Endodermal cell (in vitro differentiated cells): ENCODE data around the gene RNU7-1. TPM values are rescaled to one million over a fixed set of nuclear protein-coding genes. Genes with fewer than 3 reads are reported as not detected.

Experiments
- DNase-seq: peaks from one replicate; pipeline ENCODE4 v3.0.0-alpha.2; 2017
- H3K27ac ChIP-seq: 2 replicates; pipeline ENCODE4 v1.5.1; 2013; ENCODE audit warnings: mild to moderate bottlenecking, low read depth, low read length, moderate library complexity
- H3K27me3 ChIP-seq: 2 replicates; pipeline ENCODE4 v1.6.1; 2013; ENCODE audit warnings: mild to moderate bottlenecking, low read length, moderate library complexity; ENCODE audit not compliant: insufficient read depth, control insufficient read depth, poor library complexity, severe bottlenecking
- H3K36me3 ChIP-seq: 2 replicates; pipeline ENCODE4 v1.7.0; 2013; ENCODE audit warnings: mild to moderate bottlenecking, low read length, moderate library complexity; ENCODE audit not compliant: control insufficient read depth, insufficient read depth
- H3K4me1 ChIP-seq: one replicate; pipeline ENCODE4 v1.7.0; 2013; ENCODE audit warnings: low read length; ENCODE audit not compliant: control insufficient read depth, insufficient read depth
- H3K4me3 ChIP-seq: 2 replicates; pipeline ENCODE4 v1.5.1; 2013; ENCODE audit warnings: mild to moderate bottlenecking, low read length, moderate library complexity
- H3K9ac ChIP-seq: 2 replicates; pipeline ENCODE4 v1.6.1; 2013; ENCODE audit warnings: mild to moderate bottlenecking, low read length, moderate library complexity; ENCODE audit not compliant: poor library complexity, severe bottlenecking; ENCODE audit errors: extremely low read depth
- H3K9me3 ChIP-seq: 2 replicates; pipeline ENCODE4 v1.6.1; 2013; ENCODE audit warnings: mild to moderate bottlenecking, low read length, moderate library complexity; ENCODE audit not compliant: control insufficient read depth
- H3K27ac Mint-ChIP-seq: 2 replicates; pipeline ENCODE4 v1.8.0; 2020; ENCODE audit warnings: mixed read lengths
- H3K27me3 Mint-ChIP-seq: 2 replicates; pipeline ENCODE4 v1.8.0; 2021; ENCODE audit warnings: mild to moderate bottlenecking, mixed read lengths; ENCODE audit not compliant: insufficient read depth
- H3K36me3 Mint-ChIP-seq: 2 replicates; pipeline ENCODE4 v1.8.0; 2020; ENCODE audit warnings: low read depth, mixed read lengths
- H3K4me1 Mint-ChIP-seq: 2 replicates; pipeline ENCODE4 v1.8.0; 2020; ENCODE audit warnings: mixed read lengths
- H3K4me3 Mint-ChIP-seq: 2 replicates; pipeline ENCODE4 v1.8.0; 2020; ENCODE audit warnings: mild to moderate bottlenecking, moderate library complexity, mixed read lengths
- H3K9me3 Mint-ChIP-seq: 2 replicates; pipeline ENCODE4 v1.8.0; 2020; ENCODE audit warnings: mild to moderate bottlenecking, mixed read lengths
- CTCF ChIP-seq: fragments of 200-600 bp; sonication (generic); conservative IDR thresholded peaks from 2 replicates; pipeline ENCODE4 v1.5.0; 2021; ENCODE audit warnings: antibody characterized with exemption, mild to moderate bottlenecking
- WGBS, 2 experiments: methylation state at CpG; one replicate each; pipeline versions ENCODE4 v1.1.5 to v1.1.7; 2013; ENCODE audit warnings: missing lambda C conversion rate in 2 of 2, mixed read lengths in 1 of 2; ENCODE audit not compliant: insufficient coverage in 1 of 2, insufficient read length in 1 of 2; 5-methylcytosine and 5-hydroxymethylcytosine counted together
- total RNA-seq, 2 donors: library from RNA; stranded (reverse); fragmentation: NEBNext Ultra II Directional in 1 of 2; extraction: Animal tissue kit (Norgen Biotek cat#: 25700) in 1 of 2; gene quantifications; 2 replicates in 1 of 2; 3 replicates in 1 of 2; pipeline ENCODE4 v1.2.1, GENCODE V29; 2021

The RNU7-1 gene
- total RNA-seq, 2 donors from 2014 or later = not detected

- DNase-seq = no peak
- Histone ChIP-seq H3K27me3 (no peaks in the 10 kb centered on the region), H3K4me3 (no peak overlapping the region), H3K36me3 (no peaks in the 10 kb centered on the region), H3K27ac (no peak overlapping the region), H3K9me3 (no peaks in the 10 kb centered on the region), H3K4me1 (peaks cover 4% of the 10 kb centered on the region), H3K9ac (no peak overlapping the region)
- Mint-ChIP-seq H3K27me3 (no peaks in the 10 kb centered on the region), H3K4me1 (peaks cover 22% of the 10 kb centered on the region), H3K9me3 (no peaks in the 10 kb centered on the region), H3K4me3 (no peak overlapping the region), H3K36me3 (peaks cover 20% of the 10 kb centered on the region), H3K27ac (no peak overlapping the region)
- TF ChIP-seq CTCF = no peak
- WGBS, 2 experiments = 91 to 96% methylated on average over 5 to 10 of the region's 10 CpGs
Observed at GRCh38 chr12:6958609-6959057, 15.0 kb downstream of the RNU7-1 start.

GRCh38 chr12:6959058-6959804, 15.6 kb downstream of the RNU7-1 start:
- Histone ChIP-seq H3K4me1 (peaks cover 4% of the 10 kb centered on the region), H3K9ac (no peak overlapping the region), H3K27ac (no peak overlapping the region), H3K9me3 (no peaks in the 10 kb centered on the region), H3K36me3 (peaks cover 3% of the 10 kb centered on the region), H3K4me3 (no peak overlapping the region), H3K27me3 (no peaks in the 10 kb centered on the region)
- DNase-seq = no peak
- peaks cover 23% of the 10 kb centered on the region for H3K36me3 Mint-ChIP-seq
- WGBS, 2 experiments = 81 to 84% methylated on average over 4 to 24 of the region's 24 CpGs
- H3K27me3 Mint-ChIP-seq = no peaks in the 10 kb centered on the region
- no peak for TF ChIP-seq CTCF
- H3K27ac Mint-ChIP-seq = peak overlapping the region; percentile 54
- peaks cover 28% of the 10 kb centered on the region for H3K4me1 Mint-ChIP-seq
- H3K4me3 Mint-ChIP-seq = no peak overlapping the region
- no peaks in the 10 kb centered on the region for H3K9me3 Mint-ChIP-seq

GRCh38 chr12:6959805-6960592, 16.4 kb downstream of the RNU7-1 start:
- no peaks in the 10 kb centered on the region for H3K27me3 Mint-ChIP-seq
- no peak overlapping the region for H3K9ac ChIP-seq
- no peak for TF ChIP-seq CTCF
- peaks cover 4% of the 10 kb centered on the region for H3K4me1 ChIP-seq
- H3K27me3 ChIP-seq = no peaks in the 10 kb centered on the region
- peak overlapping the region; percentile 99 for H3K27ac Mint-ChIP-seq
- H3K27ac ChIP-seq = no peak overlapping the region
- peaks cover 10% of the 10 kb centered on the region for H3K36me3 ChIP-seq
- H3K9me3 ChIP-seq = no peaks in the 10 kb centered on the region
- H3K4me3 Mint-ChIP-seq = no peak overlapping the region
- H3K9me3 Mint-ChIP-seq = no peaks in the 10 kb centered on the region
- WGBS, 2 experiments = 89 to 90% methylated on average over 16 to 26 of the region's 26 CpGs
- peaks cover 36% of the 10 kb centered on the region for H3K4me1 Mint-ChIP-seq
- no peak overlapping the region for H3K4me3 ChIP-seq
- peaks cover 30% of the 10 kb centered on the region for H3K36me3 Mint-ChIP-seq
- DNase-seq = no peak
